Mucosa of descending colon (tissue), 3 donors: ENCODE results near the gene CCDC6. TPM values are rescaled to one million over a fixed set of nuclear protein-coding genes. Genes with fewer than 3 reads are reported as not detected.
"Not testable (repeated sequence)": the region's sequence is repeated elsewhere in the genome, so short reads cannot be mapped to it uniquely, and the experiment has no call there.

Source experiments
- ATAC-seq: fragments of 200-7000 bp; cut with Tn5 transposase; one replicate; pipeline ENCODE4 v1.9.1; 2020; ENCODE audit warnings: mild to moderate bottlenecking, moderate library complexity
- DNase-seq, 3 donors: peaks; one replicate each; pipeline ENCODE4 v3.0.0-alpha.2; 2020
- H3K36me3 ChIP-seq: fragments of 200-600 bp; one replicate; pipeline ENCODE4 v1.8.0; 2021; ENCODE audit warnings: low read depth, mild to moderate bottlenecking
- H3K4me1 ChIP-seq: fragments of 200-600 bp; one replicate; pipeline ENCODE4 v1.8.0; 2021; ENCODE audit warnings: low read depth, mild to moderate bottlenecking
- H3K4me3 ChIP-seq: fragments of 200-600 bp; one replicate; pipeline ENCODE4 v1.8.0; 2021; ENCODE audit warnings: mild to moderate bottlenecking
- H3K9me3 ChIP-seq: fragments of 200-600 bp; one replicate; pipeline ENCODE4 v1.8.0; 2021; ENCODE audit warnings: mild to moderate bottlenecking
- intact Hi-C, 2 donors: fragments of 100-400 bp; cut with DNase I in 1 of 2; cut with micrococcal nuclease in 1 of 2; formaldehyde crosslinking; loops; one replicate each; pipeline versions ENCODE4 v1.11.0 to v1.11.1; 2022; cut with DNase I, micrococcal nuclease
- total RNA-seq, 3 donors: library from RNA; stranded (reverse); fragmentation: NEBNext Ultra II Directional in 2 of 3; extraction: Animal tissue kit (Norgen Biotek cat#: 25700) in 2 of 3; gene quantifications; one replicate each; pipeline versions ENCODE4 v1.2.1 to v1.2.4, GENCODE V29; 2021 to 2023
- TF ChIP-seq, protein P1 (sequence below): fragments of 200-600 bp; IDR thresholded peaks from one replicate; pipeline ENCODE4 v1.8.0; 2022; ENCODE audit warnings: antibody characterized with exemption, mild to moderate bottlenecking
- donor health status: DM: no; HTN: no; CAD: no; lungs with moderate emphysema.
- donor health status: DM: no; HTN: no; CAD: no.
- donor health status: DM: no; HTN: yes; CAD: no.

CCDC6 gene
- total RNA-seq, 3 donors from 2014 or later = 54.5 to 73.1 (median 62.7) TPM

DNA sequence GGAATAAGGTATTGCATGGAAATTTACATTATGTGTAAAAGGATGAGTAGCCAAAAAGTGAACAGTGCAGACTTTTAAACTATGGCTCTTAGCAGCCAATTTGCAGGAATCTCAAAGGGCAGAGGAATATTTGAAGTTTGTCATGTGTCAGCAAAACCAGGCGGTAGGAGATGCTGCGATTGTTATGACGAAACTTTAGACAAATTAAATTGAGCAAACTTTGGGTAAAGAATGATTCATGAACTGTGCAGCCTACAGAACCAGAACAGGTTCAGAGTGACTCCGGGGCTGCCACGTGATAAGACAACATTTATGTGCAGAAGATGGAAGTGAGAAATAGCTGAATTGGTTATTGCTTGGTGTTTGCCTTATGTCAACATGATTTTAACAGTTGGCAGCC lies 39.2 kb upstream of the CCDC6 start:
- intact Hi-C loops = no loop called here
- ATAC-seq (no peak), DNase-seq (no peak)
- H3K4me1 ChIP-seq = no peaks in the 10 kb centered on the region
- TF ChIP-seq, protein P1, sequence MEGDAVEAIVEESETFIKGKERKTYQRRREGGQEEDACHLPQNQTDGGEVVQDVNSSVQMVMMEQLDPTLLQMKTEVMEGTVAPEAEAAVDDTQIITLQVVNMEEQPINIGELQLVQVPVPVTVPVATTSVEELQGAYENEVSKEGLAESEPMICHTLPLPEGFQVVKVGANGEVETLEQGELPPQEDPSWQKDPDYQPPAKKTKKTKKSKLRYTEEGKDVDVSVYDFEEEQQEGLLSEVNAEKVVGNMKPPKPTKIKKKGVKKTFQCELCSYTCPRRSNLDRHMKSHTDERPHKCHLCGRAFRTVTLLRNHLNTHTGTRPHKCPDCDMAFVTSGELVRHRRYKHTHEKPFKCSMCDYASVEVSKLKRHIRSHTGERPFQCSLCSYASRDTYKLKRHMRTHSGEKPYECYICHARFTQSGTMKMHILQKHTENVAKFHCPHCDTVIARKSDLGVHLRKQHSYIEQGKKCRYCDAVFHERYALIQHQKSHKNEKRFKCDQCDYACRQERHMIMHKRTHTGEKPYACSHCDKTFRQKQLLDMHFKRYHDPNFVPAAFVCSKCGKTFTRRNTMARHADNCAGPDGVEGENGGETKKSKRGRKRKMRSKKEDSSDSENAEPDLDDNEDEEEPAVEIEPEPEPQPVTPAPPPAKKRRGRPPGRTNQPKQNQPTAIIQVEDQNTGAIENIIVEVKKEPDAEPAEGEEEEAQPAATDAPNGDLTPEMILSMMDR = no peak
- H3K4me3 ChIP-seq = no peak overlapping the region
- H3K9me3 ChIP-seq = no peaks in the 10 kb centered on the region
- H3K36me3 ChIP-seq = no peaks in the 10 kb centered on the region

DNA sequence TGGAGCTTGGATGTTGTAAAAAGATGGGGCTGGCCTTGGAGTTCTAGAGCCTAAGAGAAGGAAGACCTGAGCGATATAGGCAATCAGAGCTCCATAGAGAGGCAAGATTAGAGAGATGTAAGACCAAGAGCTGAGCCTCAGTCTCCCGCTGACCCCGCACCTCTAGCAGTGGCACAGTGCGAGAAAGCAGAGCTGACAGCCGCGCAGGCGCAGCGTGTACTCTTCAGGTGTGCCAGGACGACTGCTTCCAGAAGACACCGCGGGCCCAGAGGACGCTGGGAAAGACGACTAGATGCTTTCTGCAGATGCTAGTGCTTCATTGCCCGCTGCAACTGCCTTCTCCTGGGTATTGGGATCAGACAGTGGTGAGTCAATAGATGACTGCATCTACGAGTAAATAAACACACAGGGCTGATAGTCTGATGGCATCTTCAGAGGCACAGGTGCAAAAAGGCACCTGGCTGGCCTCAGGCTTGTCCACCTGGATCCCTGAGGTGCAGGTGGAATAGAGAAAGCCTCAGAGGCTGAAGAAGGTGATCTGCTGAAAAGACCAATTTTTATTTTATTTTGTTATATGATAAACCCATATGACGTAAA lies 38.1 kb upstream of the CCDC6 start:
- TF ChIP-seq, protein P1 = no peak
- ATAC-seq = no peak
- no peaks in the 10 kb centered on the region for H3K4me1 ChIP-seq

DNA sequence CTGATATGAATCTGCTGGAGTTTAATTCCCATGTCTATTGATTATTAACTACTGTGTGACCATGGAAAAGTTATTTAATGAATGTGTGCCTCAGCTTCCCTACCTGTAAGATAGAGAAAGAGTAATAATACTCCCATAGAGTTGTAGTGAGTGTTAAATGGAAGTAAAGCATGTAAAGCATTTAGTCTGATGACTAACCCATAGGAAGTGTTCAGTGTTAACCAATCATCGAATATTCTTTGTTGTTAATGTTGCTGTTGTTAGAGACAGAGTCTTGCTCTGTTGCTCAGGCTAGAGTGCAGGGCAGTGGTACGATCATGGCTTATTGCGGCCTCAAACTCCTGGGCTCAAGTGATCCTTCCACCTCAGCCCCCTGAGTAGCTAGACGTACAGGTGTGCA lies 36.2 kb upstream of the CCDC6 start:
- Histone ChIP-seq H3K4me3 (no peak overlapping the region), H3K9me3 (no peaks in the 10 kb centered on the region), H3K4me1 (no peaks in the 10 kb centered on the region), H3K36me3 (no peaks in the 10 kb centered on the region)
- TF ChIP-seq, protein P1 = no peak
- DNase-seq (no peak), ATAC-seq (no peak)
- intact Hi-C loops = no loop called here

More for the DNA sequence above, 38.1 kb upstream of the CCDC6 start:
- intact Hi-C loops = no loop called here
- DNase-seq = no peak
- Histone ChIP-seq H3K4me3 (no peak overlapping the region), H3K9me3 (no peaks in the 10 kb centered on the region), H3K36me3 (no peaks in the 10 kb centered on the region)

DNA sequence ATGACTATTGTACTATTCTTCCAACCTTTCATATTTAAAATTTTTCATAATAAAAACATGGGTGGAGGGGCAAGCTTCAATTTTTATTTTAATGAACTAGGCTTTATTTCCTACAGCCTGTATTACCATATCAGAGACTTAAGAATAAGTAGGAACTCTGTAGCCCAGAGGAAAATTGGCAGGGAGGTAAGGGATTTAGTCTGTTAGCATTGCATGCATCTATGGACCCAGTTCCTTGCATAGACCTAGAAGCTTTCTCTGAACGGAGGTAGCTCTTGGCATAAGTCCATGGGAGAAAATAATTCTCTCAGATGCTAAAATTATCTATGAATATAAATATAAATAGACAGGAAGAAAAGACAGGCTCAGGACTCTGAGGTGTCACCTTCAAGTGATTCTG lies 31.4 kb upstream of the CCDC6 start:
- no peaks in the 10 kb centered on the region for H3K9me3 ChIP-seq
- no peak for ATAC-seq
- DNase-seq = no peak
- H3K4me3 ChIP-seq = no peak overlapping the region
- intact Hi-C loops = no loop called here
- no peaks in the 10 kb centered on the region for H3K36me3 ChIP-seq
- no peaks in the 10 kb centered on the region for H3K4me1 ChIP-seq
- TF ChIP-seq, protein P1 = no peak

DNA sequence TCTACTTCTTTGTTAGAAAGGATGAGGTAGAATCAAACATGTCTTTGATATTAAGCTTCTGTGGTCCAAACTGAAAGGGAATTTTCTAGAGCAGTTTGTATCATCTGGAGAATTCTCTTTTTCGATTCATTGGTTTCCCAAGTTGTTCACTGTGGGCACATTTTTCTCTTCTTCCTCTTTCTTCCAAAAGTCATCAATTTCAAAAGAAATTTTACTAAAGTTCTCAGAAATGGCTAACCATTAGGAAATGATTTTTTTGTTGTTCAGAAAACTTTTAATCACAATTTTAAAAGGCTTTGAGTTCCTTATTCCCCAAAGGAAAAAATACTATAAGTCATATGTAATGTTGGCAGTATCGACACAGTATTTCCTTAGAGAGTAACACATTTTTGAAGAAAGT lies 28.3 kb upstream of the CCDC6 start:
- intact Hi-C loops = no loop called here
- TF ChIP-seq, protein P1 = no peak
- DNase-seq (no peak), ATAC-seq (no peak)
- Histone ChIP-seq H3K36me3 (no peaks in the 10 kb centered on the region), H3K4me3 (no peak overlapping the region), H3K9me3 (no peaks in the 10 kb centered on the region), H3K4me1 (no peaks in the 10 kb centered on the region)

DNA sequence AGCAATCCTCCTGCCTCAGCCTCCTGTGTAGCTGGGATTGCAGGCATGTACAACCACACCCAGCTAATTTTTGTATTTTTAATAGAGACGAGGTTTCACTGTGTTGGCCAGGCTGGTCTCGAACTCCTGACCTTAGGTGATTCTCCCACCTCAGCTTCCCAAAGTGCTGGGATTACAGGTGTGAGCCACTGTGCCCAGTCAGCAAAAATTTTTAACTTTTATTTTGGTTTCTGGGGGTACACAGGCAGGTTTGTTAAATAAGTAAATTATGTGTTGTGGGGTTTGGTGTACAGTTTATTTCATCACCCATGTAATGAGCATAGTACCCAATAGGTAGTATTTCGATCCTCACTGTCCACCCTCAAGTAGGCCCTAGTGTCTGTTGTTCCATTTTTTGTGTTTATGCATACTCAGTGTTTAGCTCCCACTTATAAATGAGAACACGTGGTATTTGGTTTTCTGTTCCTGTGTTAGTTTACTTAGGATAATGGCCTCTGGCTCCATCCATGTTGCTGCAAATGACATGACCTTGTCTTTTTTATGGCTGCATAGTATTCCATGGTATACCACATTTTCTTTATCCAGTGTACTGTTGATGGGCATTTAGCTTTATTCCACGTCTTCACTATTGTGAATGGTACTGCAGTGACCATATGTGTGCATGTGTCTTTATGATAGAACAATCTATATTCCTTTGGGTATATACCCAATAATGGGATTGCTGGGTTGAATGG lies 24.6 kb upstream of the CCDC6 start:
- intact Hi-C loops, H3K36me3 ChIP-seq, H3K9me3 ChIP-seq, H3K4me3 ChIP-seq, DNase-seq, H3K4me1 ChIP-seq, ATAC-seq: not testable (repeated sequence)
